ENCODE results near the gene GHSR. TPM values are rescaled to one million over a fixed set of nuclear protein-coding genes. Genes with fewer than 3 reads are reported as not detected.

Gene GHSR
- polyA plus RNA-seq, 1 donor from 2014 or later: not detected

Other genes starting within 250 kb of the GHSR start
- gene TNFSF10, start 75.0 kb upstream of the GHSR start, polyA plus RNA-seq (ENCODE audit: insufficient read depth, low read depth, low replicate concordance): 4.1 TPM

All from brain (organoid and tissue), 1 donor.